Nephron progenitor cell (in vitro differentiated cells): ENCODE data around the gene CA4.

ENCODE experiments used
- DNase-seq: peaks from one replicate; pipeline ENCODE4 v3.0.0; 2021
- H3K27ac Mint-ChIP-seq: 2 replicates; pipeline ENCODE4 v1.8.0; 2021; ENCODE audit warnings: mild to moderate bottlenecking, moderate library complexity, mixed read lengths
- H3K27me3 Mint-ChIP-seq: 2 replicates; pipeline ENCODE4 v1.8.0; 2021; ENCODE audit warnings: mild to moderate bottlenecking, low read depth, mixed read lengths; ENCODE audit not compliant: poor library complexity
- H3K36me3 Mint-ChIP-seq: 2 replicates; pipeline ENCODE4 v1.8.0; 2021; ENCODE audit warnings: low read depth, mixed read lengths
- H3K4me1 Mint-ChIP-seq: 2 replicates; pipeline ENCODE4 v1.8.0; 2021; ENCODE audit warnings: mixed read lengths
- H3K4me3 Mint-ChIP-seq: 2 replicates; pipeline ENCODE4 v1.8.0; 2021; ENCODE audit warnings: mild to moderate bottlenecking, moderate library complexity, mixed read lengths
- H3K9me3 Mint-ChIP-seq: 2 replicates; pipeline ENCODE4 v1.8.0; 2021; ENCODE audit warnings: mild to moderate bottlenecking, moderate library complexity, mixed read lengths
- TF ChIP-seq, protein P1 (sequence below): fragments of 200-600 bp; sonication (generic); IDR thresholded peaks from 2 replicates; pipeline ENCODE4 v1.5.0; 2021; ENCODE audit warnings: antibody characterized with exemption

Gene CA4

DNA sequence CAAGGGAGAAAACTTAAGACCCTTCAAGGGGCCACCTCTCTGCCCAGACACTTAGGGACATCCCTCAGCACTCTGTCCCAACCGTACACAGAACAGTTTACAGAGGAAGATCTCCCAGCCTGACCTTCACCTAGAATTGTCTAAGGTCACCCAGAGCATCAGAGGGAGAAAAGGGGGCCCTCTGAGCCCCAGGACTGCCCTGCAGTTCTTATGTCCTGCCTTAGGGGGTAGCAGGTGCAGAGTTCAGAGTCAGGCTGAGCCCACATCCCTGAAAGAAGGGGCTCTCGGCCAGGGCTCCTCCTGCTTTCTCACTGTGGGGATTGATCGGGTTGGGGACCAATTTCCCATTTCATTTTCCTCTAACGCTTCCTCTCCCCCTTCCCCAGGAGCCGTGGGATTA lies 15.4 kb downstream of the CA4 start:
- Mint-ChIP-seq H3K4me1 (peaks cover 71% of the 10 kb centered on the region), H3K27me3 (peaks cover 35% of the 10 kb centered on the region), H3K27ac (no peak overlapping the region), H3K9me3 (no peaks in the 10 kb centered on the region), H3K36me3 (no peaks in the 10 kb centered on the region), H3K4me3 (no peak overlapping the region)
- TF ChIP-seq, protein P1, sequence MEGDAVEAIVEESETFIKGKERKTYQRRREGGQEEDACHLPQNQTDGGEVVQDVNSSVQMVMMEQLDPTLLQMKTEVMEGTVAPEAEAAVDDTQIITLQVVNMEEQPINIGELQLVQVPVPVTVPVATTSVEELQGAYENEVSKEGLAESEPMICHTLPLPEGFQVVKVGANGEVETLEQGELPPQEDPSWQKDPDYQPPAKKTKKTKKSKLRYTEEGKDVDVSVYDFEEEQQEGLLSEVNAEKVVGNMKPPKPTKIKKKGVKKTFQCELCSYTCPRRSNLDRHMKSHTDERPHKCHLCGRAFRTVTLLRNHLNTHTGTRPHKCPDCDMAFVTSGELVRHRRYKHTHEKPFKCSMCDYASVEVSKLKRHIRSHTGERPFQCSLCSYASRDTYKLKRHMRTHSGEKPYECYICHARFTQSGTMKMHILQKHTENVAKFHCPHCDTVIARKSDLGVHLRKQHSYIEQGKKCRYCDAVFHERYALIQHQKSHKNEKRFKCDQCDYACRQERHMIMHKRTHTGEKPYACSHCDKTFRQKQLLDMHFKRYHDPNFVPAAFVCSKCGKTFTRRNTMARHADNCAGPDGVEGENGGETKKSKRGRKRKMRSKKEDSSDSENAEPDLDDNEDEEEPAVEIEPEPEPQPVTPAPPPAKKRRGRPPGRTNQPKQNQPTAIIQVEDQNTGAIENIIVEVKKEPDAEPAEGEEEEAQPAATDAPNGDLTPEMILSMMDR, result no peak
- no peak for DNase-seq

DNA sequence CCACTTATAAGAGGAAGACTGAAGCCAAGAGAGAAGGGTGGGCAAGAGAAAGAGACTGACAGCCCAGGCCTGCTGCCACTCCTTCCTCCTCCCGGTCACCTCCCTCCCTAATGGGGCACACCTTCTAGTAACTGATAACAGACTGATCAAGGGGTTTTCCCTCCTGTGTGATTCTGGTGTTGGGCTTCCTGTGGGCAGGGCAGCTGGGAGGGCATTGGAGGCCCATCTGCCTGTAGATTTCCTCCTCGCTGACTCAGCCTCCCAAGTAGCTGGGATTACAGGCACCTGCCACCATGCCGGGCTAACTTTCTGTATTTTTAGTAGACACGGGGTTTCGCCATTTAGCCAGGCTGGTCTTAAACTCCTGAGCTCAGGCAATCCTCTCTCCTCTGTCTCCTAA lies 16.2 kb downstream of the CA4 start:
- no peaks in the 10 kb centered on the region for H3K36me3 Mint-ChIP-seq

DNA sequence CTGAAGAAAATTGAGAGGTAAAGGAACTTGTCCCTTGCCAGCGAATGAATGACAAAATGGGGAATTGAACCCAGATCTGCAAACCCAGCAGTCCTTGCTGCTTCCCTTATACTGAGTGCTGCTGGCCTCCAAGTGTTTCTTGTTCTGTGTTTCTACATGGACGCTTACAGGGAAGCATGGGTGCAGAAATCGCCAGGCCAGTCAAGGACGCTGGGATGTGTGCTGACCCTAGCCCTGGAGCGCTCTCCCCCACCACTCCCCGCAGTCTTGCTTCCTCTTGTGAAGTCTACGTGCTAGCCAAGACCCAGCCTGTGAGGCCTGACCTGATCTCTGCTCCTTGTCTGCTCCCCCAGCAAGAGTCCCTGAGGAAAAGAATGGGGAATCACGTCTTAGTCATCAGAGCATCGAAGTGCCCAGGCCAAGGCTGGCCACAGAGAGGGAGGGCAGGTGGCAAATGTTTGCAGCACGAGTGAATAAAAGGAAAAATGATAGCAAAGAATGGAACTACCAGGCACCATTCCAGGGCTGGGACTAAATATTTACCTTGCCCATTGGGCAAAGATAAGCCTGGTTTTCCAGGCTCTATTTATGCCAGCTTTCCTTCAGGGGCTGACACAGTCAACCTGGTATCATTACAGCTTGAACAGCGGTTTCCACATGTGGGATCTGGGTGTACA lies 17.4 kb downstream of the CA4 start:
- TF ChIP-seq, protein P1, result no peak
- H3K36me3 Mint-ChIP-seq, result peaks cover 2% of the 10 kb centered on the region
- H3K4me1 Mint-ChIP-seq, result peaks cover 60% of the 10 kb centered on the region
- H3K27me3 Mint-ChIP-seq, result peaks cover 23% of the 10 kb centered on the region
- H3K9me3 Mint-ChIP-seq, result no peaks in the 10 kb centered on the region
- no peak for DNase-seq
- H3K4me3 Mint-ChIP-seq, result no peak overlapping the region
- H3K27ac Mint-ChIP-seq, result no peak overlapping the region

More for the DNA sequence above, 16.2 kb downstream of the CA4 start:
- TF ChIP-seq, protein P1, result no peak
- peaks cover 69% of the 10 kb centered on the region for H3K4me1 Mint-ChIP-seq
- no peak for DNase-seq
- peaks cover 28% of the 10 kb centered on the region for H3K27me3 Mint-ChIP-seq
- no peaks in the 10 kb centered on the region for H3K9me3 Mint-ChIP-seq
- no peak overlapping the region for H3K4me3 Mint-ChIP-seq
- no peak overlapping the region for H3K27ac Mint-ChIP-seq

DNA sequence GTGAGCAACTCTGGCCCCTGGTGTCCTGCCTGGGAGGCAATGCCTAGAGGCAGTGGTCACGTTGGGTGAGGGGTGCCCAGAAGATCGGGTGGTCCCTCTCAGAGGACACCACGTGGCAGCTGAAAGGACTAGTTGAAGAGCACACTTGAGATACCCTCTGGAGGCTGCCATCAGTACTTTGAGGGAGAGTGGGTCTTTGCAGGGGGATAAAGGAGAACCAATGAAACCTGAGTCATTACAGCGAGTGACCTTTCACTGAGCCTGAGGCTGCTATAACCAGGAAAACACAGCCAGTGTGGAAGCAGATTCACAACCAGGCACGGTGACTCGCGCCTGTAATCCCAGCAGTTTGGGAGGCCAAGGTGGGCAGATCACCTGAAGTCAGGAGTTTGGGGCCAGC lies 18.9 kb downstream of the CA4 start:
- Mint-ChIP-seq H3K4me3 (no peak overlapping the region), H3K27ac (no peak overlapping the region), H3K36me3 (peaks cover 4% of the 10 kb centered on the region), H3K9me3 (no peaks in the 10 kb centered on the region), H3K4me1 (peaks cover 52% of the 10 kb centered on the region), H3K27me3 (peaks cover 21% of the 10 kb centered on the region)
- no peak for DNase-seq
- TF ChIP-seq, protein P1, result no peak

DNA sequence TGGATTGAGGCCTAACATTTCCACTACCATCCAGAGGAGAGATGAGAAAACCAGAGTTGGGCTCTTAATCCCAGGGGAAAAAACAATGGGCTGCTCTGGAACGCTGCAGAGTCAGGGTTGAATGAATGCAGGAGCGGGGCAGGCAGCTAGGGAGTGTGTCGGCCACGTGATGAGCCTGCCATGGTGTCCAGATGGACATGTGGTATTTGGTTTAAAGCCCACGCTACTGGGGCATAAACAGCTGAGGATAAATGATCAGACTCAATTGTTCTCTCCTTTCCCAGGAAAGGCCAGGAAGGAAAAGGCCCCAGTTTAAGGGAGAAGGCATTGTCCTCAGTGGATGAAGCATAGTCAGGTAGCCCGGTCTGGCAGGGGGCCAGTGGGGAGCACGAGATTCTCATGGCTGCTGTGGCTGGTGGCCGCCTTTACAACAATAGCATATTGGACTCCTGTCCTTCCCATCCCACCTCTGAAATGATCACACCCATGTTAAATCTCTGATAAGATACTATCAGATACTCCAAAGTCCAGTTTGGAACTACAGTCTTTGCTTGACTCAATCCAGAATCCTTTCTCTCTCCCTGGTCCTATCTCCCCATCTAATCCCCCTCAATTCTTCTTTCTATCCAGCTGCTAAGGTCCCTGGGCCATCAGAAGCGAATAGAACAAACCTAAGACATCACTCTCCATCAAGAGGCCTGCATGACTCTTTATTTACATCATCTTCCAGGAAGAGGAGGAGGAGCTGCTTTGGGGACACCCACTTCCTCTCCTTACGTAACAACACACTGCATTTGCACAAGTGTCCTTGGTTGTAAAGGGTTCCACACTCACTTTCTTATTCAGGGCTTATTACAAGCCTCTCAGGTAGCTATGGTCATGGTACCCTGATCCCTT lies 20.4 kb downstream of the CA4 start:
- Mint-ChIP-seq H3K9me3 (no peaks in the 10 kb centered on the region), H3K27ac (no peak overlapping the region), H3K36me3 (peaks cover 4% of the 10 kb centered on the region), H3K27me3 (peaks cover 10% of the 10 kb centered on the region), H3K4me1 (peaks cover 40% of the 10 kb centered on the region), H3K4me3 (no peak overlapping the region)
- DNase-seq, result no peak
- TF ChIP-seq, protein P1, result no peak
